Renal pelvis (tissue), 4 donors: Measurements from ENCODE around the gene PXYLP1. TPM values are rescaled to one million over a fixed set of nuclear protein-coding genes. Genes with fewer than 3 reads are reported as not detected.

ENCODE experiments used
- DNase-seq: peaks from one replicate; pipeline ENCODE4 v3.0.0-alpha.2; 2013
- polyA plus RNA-seq, 3 donors: library from polyadenylated mRNA; unstranded; fragments of 120-200 nt; gene quantifications; one replicate each; pipeline ENCODE4 v1.2.1, GENCODE V29; 2013; ENCODE audit not compliant: insufficient read length in 3 of 3

The PXYLP1 gene
- polyA plus RNA-seq, 3 donors, result 34.8 to 41.2 (median 37.7) TPM

GRCh38 chr3:141269961-141270360 is 38.3 kb downstream of the PXYLP1 start:
- DNase-seq, result no peak

GRCh38 chr3:141271279-141272030 is 39.8 kb downstream of the PXYLP1 start:
- DNase-seq, result no peak

- DNase-seq, result no peak
Measured at GRCh38 chr3:141272906-141273662, 41.5 kb downstream of the PXYLP1 start.

- DNase-seq, result no peak
Measured at GRCh38 chr3:141273700-141274410, 42.2 kb downstream of the PXYLP1 start.

- no peak for DNase-seq
Measured at GRCh38 chr3:141274411-141275031, 42.9 kb downstream of the PXYLP1 start.

- no peak for DNase-seq
Measured at GRCh38 chr3:141275032-141275422, 43.4 kb downstream of the PXYLP1 start.

- no peak for DNase-seq
Measured at GRCh38 chr3:141275511-141275910, 43.9 kb downstream of the PXYLP1 start.

- DNase-seq, result no peak
Measured at GRCh38 chr3:141275973-141276372, 44.3 kb downstream of the PXYLP1 start.

- no peak for DNase-seq
Measured at GRCh38 chr3:141276398-141276797, 44.8 kb downstream of the PXYLP1 start.

GRCh38 chr3:141277451-141277850 is 45.8 kb downstream of the PXYLP1 start:
- DNase-seq, result no peak

- no peak for DNase-seq
Measured at GRCh38 chr3:141278196-141279076, 46.8 kb downstream of the PXYLP1 start.

- no peak for DNase-seq
Measured at GRCh38 chr3:141279077-141279967, 47.7 kb downstream of the PXYLP1 start.

- DNase-seq, result no peak
Measured at GRCh38 chr3:141280086-141280485, 48.5 kb downstream of the PXYLP1 start.

- no peak for DNase-seq
Measured at GRCh38 chr3:141280690-141281089, 49.1 kb downstream of the PXYLP1 start.

GRCh38 chr3:141285570-141285969 is 53.9 kb downstream of the PXYLP1 start:
- DNase-seq, result no peak

- no peak for DNase-seq
Measured at GRCh38 chr3:141286856-141287255, 55.2 kb downstream of the PXYLP1 start.

- no peak for DNase-seq
Measured at GRCh38 chr3:141287326-141287725, 55.7 kb downstream of the PXYLP1 start.

GRCh38 chr3:141288336-141288990 is 56.8 kb downstream of the PXYLP1 start:
- no peak for DNase-seq

- DNase-seq, result no peak
Measured at GRCh38 chr3:141289228-141289772, 57.7 kb downstream of the PXYLP1 start.
